ENCODE results near the gene SPPL2A.
"Not testable (repeated sequence)": the region's sequence is repeated elsewhere in the genome, so short reads cannot be mapped to it uniquely, and the experiment has no call there.

DNA sequence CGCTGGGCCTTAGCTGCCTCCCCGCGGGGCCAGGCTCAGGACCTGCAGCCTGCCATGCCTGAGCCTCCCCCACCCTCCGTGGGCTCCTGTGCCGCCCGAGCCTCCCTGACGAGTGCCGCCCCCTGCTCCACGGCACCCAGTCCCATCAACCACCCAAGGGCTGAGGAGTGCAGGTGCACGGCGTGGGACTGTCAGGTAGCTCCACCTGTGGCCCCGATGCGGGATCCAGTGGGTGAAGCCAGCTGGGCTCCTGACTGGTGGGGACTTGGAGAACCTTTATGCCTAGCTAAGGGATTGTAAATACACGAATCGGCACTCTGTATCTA, 46.6 kb upstream of the SPPL2A start:
- not testable (repeated sequence) for TF ChIP-seq POLR2A (IDR thresholded peaks at IDR 0.05)
- TF ChIP-seq, protein P1, sequence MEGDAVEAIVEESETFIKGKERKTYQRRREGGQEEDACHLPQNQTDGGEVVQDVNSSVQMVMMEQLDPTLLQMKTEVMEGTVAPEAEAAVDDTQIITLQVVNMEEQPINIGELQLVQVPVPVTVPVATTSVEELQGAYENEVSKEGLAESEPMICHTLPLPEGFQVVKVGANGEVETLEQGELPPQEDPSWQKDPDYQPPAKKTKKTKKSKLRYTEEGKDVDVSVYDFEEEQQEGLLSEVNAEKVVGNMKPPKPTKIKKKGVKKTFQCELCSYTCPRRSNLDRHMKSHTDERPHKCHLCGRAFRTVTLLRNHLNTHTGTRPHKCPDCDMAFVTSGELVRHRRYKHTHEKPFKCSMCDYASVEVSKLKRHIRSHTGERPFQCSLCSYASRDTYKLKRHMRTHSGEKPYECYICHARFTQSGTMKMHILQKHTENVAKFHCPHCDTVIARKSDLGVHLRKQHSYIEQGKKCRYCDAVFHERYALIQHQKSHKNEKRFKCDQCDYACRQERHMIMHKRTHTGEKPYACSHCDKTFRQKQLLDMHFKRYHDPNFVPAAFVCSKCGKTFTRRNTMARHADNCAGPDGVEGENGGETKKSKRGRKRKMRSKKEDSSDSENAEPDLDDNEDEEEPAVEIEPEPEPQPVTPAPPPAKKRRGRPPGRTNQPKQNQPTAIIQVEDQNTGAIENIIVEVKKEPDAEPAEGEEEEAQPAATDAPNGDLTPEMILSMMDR (IDR thresholded peaks at IDR 0.05) = not testable (repeated sequence)

Data from Peyer's patch (tissue), 4 donors.